ENCODE results near the gene HOTAIR. TPM values are rescaled to one million over a fixed set of nuclear protein-coding genes. Genes with fewer than 3 reads are reported as not detected.

Gene HOTAIR
- polyA plus RNA-seq, 1 donor = 0.04 TPM

- H3K27me3 ChIP-seq (ENCODE audit: control insufficient read depth, insufficient read depth, low read length) = peaks cover 98% of the 10 kb centered on the region
- no peak overlapping the region for H3K4me3 ChIP-seq (ENCODE audit: low read length)
- WGBS (ENCODE audit: insufficient coverage, low lambda C conversion rate) = no CpG with 5 or more reads among the region's 31 CpGs
- no peaks in the 10 kb centered on the region for H3K4me1 ChIP-seq (ENCODE audit: control insufficient read depth, insufficient read depth, low read length)
- H3K36me3 ChIP-seq (ENCODE audit: control insufficient read depth, insufficient read depth, low read length) = no peaks in the 10 kb centered on the region
- no peak overlapping the region for H3K27ac ChIP-seq (ENCODE audit: low read length)
- peaks cover 4% of the 10 kb centered on the region for H3K9me3 ChIP-seq (ENCODE audit: control insufficient read depth, low read depth, low read length)
- peak in 1 of 2 donors; percentile 4 for DNase-seq
These were observed 46.5 kb downstream of the HOTAIR start for GRCh38 chr12:53928054-53928835.

GRCh38 chr12:53927220-53928029 is 47.3 kb downstream of the HOTAIR start:
- DNase-seq = no peak
- H3K4me3 ChIP-seq (ENCODE audit: low read length) = no peak overlapping the region
- no CpG with 5 or more reads among the region's 45 CpGs for WGBS (ENCODE audit: insufficient coverage, low lambda C conversion rate)
- peaks cover 4% of the 10 kb centered on the region for H3K9me3 ChIP-seq (ENCODE audit: control insufficient read depth, low read depth, low read length)
- H3K27ac ChIP-seq (ENCODE audit: low read length) = no peak overlapping the region
- H3K27me3 ChIP-seq (ENCODE audit: control insufficient read depth, insufficient read depth, low read length) = peaks cover 98% of the 10 kb centered on the region
- H3K4me1 ChIP-seq (ENCODE audit: control insufficient read depth, insufficient read depth, low read length) = no peaks in the 10 kb centered on the region
- H3K36me3 ChIP-seq (ENCODE audit: control insufficient read depth, insufficient read depth, low read length) = no peaks in the 10 kb centered on the region

GRCh38 chr12:53924521-53925405 is 50.0 kb downstream of the HOTAIR start:
- no peak overlapping the region for H3K27ac ChIP-seq (ENCODE audit: low read length)
- no CpG with 5 or more reads among the region's 2 CpGs for WGBS (ENCODE audit: insufficient coverage, low lambda C conversion rate)
- peaks cover 4% of the 10 kb centered on the region for H3K9me3 ChIP-seq (ENCODE audit: control insufficient read depth, low read depth, low read length)
- DNase-seq = no peak
- no peaks in the 10 kb centered on the region for H3K36me3 ChIP-seq (ENCODE audit: control insufficient read depth, insufficient read depth, low read length)
- H3K27me3 ChIP-seq (ENCODE audit: control insufficient read depth, insufficient read depth, low read length) = peaks cover 92% of the 10 kb centered on the region
- no peak overlapping the region for H3K4me3 ChIP-seq (ENCODE audit: low read length)
- no peaks in the 10 kb centered on the region for H3K4me1 ChIP-seq (ENCODE audit: control insufficient read depth, insufficient read depth, low read length)

GRCh38 chr12:53916788-53917655 is 57.7 kb downstream of the HOTAIR start:
- H3K27ac ChIP-seq (ENCODE audit: low read length) = no peak overlapping the region
- H3K9me3 ChIP-seq (ENCODE audit: control insufficient read depth, low read depth, low read length) = no peaks in the 10 kb centered on the region
- no peak overlapping the region for H3K4me3 ChIP-seq (ENCODE audit: low read length)
- H3K4me1 ChIP-seq (ENCODE audit: control insufficient read depth, insufficient read depth, low read length) = no peaks in the 10 kb centered on the region
- H3K27me3 ChIP-seq (ENCODE audit: control insufficient read depth, insufficient read depth, low read length) = peaks cover 61% of the 10 kb centered on the region
- WGBS (ENCODE audit: insufficient coverage, low lambda C conversion rate) = 77% methylated on average over 5 of the region's 5 CpGs
- H3K36me3 ChIP-seq (ENCODE audit: control insufficient read depth, insufficient read depth, low read length) = no peaks in the 10 kb centered on the region
- DNase-seq = no peak

Other genes starting within 250 kb of the HOTAIR start
- 91.5 TPM for gene CALCOCO1, start 247.5 kb downstream of the HOTAIR start, polyA plus RNA-seq
- gene CISTR, start 223.0 kb downstream of the HOTAIR start, polyA plus RNA-seq = not detected
- gene HOXC13, start 36.1 kb downstream of the HOTAIR start, polyA plus RNA-seq = not detected
- not detected for gene HOXC12, start 20.1 kb downstream of the HOTAIR start, polyA plus RNA-seq
- gene HOXC11, start 1.8 kb downstream of the HOTAIR start, polyA plus RNA-seq = 0.18 TPM
- 0.19 TPM for gene HOXC10, start 10.2 kb upstream of the HOTAIR start, polyA plus RNA-seq
- 0.51 TPM for gene HOXC9, start 25.2 kb upstream of the HOTAIR start, polyA plus RNA-seq
- gene HOXC8, start 34.0 kb upstream of the HOTAIR start, polyA plus RNA-seq = 1.0 TPM
- 13.6 TPM for gene HOXC6, start 53.5 kb upstream of the HOTAIR start, polyA plus RNA-seq
- gene HOXC5, start 58.1 kb upstream of the HOTAIR start, polyA plus RNA-seq = 1.8 TPM
- 14.0 TPM for gene HOXC4, start 78.9 kb upstream of the HOTAIR start, polyA plus RNA-seq
- gene SMUG1, start 214.0 kb upstream of the HOTAIR start, polyA plus RNA-seq = 45.9 TPM

Data from large intestine (tissue), 3 donors.